ENCODE results near the gene ZNF608.

Gene ZNF608, protein sequence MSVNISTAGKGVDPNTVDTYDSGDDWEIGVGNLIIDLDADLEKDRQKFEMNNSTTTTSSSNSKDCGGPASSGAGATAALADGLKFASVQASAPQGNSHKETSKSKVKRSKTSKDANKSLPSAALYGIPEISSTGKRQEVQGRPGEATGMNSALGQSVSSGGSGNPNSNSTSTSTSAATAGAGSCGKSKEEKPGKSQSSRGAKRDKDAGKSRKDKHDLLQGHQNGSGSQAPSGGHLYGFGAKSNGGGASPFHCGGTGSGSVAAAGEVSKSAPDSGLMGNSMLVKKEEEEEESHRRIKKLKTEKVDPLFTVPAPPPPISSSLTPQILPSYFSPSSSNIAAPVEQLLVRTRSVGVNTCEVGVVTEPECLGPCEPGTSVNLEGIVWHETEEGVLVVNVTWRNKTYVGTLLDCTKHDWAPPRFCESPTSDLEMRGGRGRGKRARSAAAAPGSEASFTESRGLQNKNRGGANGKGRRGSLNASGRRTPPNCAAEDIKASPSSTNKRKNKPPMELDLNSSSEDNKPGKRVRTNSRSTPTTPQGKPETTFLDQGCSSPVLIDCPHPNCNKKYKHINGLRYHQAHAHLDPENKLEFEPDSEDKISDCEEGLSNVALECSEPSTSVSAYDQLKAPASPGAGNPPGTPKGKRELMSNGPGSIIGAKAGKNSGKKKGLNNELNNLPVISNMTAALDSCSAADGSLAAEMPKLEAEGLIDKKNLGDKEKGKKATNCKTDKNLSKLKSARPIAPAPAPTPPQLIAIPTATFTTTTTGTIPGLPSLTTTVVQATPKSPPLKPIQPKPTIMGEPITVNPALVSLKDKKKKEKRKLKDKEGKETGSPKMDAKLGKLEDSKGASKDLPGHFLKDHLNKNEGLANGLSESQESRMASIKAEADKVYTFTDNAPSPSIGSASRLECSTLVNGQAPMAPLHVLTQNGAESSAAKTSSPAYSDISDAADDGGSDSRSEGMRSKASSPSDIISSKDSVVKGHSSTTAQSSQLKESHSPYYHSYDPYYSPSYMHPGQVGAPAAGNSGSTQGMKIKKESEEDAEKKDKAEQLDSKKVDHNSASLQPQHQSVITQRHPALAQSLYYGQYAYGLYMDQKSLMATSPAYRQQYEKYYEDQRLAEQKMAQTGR (N-terminal part only)

DNA sequence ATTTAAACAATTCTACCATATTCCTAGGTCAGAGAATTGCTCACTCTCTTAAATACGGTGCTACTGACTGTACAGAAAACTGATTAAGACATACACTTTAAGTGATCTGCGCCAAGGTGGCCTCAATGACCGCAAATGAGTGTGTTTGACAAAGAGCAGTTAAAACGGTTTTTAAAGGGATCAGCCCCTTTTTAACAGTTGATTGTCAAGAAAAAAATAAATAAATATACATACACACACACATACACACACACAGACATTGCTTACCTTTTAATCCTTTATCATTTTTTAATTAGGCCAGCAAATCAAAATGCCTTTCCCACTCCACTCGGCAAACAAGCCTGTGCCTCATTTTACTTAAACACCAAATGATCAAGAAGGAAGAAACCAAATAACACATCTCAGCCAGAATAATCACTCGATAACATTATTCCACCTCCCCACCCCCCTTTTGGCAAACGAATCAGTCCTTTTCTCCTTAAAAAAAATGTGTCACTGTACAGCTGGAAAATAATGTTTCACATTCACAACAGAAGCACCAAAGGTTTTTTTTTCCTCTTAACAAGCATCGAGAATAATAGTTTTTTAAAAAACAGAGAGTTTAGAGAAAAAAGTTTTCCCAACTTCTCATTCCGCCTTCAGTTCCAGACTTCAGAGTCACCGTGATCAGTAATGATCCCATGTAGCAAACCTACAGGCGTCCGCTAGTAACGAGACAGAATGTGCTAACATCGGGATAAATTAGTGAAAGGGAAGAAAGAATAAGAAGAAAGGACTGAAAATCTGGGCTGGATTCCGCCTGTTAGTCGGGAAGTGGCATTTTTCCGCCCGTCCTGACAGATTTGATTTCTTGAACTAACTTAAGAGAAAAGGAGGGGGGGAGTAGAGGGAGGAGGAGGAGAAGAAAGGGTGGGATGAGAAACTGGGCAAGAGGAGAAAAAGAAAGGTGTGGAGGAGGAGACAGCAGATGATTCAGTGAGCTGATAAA, at the start of gene ZNF608:
ZNF608 (minus strand) TSS at position 712 of the 988 bp plus-strand sequence. CDS start 1,650 bp downstream, outside the sequence.
- no peak for DNase-seq (ENCODE audit: low read depth)

DNA sequence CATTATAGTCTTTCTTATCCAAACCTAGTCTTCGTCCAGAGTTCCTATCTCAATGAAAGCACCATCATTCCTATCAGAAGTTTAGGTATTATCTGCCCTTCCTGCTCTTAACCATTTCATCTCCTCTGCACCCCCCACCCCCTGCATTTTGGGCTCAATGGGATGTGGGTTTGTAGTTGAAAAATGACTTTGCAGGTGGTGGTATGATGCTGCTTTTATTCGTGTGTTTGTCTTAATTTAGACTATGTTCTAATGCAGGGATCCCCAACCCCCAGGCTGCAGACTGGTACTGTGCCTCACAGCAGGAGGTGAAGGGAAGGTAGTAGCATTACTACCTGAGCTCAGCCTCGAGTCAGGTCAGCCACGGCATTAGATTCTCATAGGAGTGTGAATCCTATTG, 49.4 kb upstream of the ZNF608 start:
- DNase-seq (ENCODE audit: low read depth), result no peak

DNA sequence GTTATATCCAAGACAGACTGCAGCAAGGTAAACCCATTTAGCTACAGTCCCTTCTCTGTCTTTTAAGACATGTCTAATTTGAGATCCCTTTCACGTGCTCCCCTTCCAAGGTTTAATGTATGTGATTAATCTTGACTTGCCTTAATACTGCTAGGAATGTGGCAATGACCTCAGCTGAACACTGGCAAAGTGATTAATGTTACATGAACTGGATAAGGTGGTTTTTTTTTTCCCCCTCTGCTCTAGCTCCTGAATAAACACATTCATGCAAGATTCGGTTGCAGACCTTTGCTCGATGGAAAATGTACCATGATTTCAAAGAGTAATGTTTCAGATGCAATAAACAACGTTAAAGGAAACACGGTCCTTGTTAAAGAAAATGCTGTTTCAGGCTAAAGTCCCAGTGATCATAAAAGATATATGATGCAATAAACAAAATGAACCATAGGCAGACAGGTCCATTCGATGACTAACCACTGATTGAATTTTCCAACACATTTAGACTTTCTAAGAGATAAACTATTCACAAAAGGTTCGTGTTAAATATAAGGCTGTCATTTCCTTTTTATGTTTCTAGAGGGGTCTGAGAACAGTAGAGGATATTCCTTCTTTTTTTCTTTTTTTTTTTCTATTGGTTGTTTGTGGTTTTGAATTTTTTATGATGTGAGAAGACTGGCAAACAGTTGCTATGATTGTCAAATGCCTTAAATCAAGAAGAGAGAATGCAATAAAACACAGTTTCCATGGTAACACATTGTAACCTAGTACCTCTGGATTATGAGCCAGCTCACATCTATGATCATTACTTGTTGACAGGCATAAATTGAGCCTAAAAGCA, 44.7 kb upstream of the ZNF608 start:
- DNase-seq (ENCODE audit: low read depth), result no peak

DNA sequence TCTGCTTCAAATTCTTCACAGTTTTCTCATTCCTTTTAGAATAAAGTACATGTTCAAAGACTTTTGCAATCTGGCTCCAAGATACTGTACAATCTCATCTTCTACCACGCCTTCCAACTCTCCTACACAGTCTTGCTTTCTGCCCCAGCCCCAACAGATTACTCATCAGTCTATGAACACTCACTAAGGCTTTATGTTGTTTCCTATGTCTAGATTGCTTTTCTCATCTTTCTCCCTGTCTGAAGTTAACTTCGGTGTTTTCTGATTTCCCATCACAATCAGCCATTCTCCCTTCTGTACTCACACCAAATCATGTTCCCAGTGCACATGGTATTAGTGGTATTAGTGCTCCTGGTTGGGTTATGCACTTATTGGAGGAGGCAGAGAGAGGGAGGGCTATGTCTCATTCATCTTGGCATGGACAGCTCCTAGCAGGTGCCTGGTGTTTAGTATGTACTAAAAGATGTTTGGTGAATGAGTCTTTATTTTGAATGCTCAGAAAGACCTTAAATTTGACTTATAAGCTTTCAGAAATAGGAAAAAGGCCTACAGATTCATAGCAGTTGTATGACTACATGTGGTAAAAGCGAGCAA, 44.0 kb upstream of the ZNF608 start:
- DNase-seq (ENCODE audit: low read depth), result no peak

DNA sequence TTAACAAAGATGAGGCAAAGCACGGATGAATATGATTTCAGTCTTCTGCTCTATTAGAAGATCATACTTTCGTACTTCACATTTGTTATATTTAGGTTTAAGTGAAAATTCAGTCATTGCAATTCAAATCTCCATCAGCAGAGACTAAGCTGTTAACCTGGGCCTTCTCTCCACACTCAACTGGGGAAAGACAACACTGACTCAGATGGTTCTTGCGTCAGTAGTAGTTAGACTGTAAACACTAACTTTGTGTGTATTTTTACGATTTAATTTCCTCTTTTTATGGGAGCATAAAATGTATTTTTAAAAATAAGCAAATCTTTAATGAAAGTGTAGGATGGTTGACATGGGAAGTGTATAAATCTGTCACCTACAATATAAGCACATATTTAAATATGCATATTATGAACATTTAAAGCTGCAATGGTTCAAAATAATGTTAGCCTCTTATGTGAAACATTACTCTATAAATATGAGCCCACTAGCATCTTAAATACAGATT, 42.7 kb upstream of the ZNF608 start:
- no peak for DNase-seq (ENCODE audit: low read depth)

DNA sequence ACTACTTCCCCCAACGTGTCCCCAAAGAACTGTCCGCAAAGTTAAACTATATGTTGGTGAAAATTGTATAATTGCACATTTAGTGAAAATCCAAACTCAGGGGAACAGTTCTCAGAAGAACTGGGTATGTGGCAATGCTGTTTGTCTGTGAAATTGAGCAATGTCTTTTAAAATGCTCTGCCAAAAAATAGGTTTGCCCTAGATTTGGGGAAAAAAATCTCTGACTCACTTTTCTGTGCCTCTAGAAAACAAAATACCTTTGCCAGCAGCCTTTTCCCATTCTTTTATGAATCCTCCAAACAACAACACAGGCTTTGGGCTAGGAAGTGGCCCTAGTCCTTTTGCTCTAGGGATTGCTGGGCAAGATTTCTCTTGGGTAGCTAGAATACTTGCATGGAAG, 37.4 kb upstream of the ZNF608 start:
- DNase-seq (ENCODE audit: low read depth), result no peak

DNA sequence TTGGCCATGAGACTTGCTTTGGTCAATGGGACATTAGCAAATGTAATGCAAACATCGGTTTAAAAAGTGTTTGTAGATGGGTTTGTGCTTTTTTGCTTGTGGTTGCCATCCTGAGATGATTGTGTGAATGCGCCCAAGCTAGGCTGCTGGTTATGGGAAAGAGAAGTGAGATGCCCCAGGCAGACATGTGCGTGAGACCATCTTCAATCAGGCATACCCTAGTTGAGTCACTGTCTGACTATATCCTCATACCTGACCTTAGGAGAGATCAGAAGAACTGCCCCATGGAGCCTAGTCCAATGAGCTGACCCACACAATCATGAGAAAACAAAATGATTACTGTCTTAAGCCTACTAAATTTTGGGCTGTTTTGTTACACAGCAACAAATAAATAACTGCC, 36.8 kb upstream of the ZNF608 start:
- DNase-seq (ENCODE audit: low read depth), result no peak

DNA sequence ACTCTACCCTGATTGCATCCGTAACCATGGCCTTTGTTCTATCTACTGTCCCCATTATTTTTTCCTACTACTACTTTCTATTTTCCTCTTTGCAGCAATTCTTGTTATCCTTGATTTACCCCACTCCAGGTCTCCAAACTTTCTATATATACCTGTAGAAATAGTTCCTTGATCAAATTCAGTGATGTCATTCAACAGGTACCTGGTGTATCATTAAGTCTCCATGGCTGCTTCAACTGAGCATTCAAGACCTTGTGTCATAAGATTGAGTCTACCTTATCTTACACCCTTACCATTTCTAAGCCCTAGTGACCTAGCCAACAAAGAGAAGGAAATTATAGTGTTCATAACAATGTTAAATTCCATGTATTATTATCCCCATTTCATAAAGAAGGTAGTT, 35.8 kb upstream of the ZNF608 start:
- no peak for DNase-seq (ENCODE audit: low read depth)

DNA sequence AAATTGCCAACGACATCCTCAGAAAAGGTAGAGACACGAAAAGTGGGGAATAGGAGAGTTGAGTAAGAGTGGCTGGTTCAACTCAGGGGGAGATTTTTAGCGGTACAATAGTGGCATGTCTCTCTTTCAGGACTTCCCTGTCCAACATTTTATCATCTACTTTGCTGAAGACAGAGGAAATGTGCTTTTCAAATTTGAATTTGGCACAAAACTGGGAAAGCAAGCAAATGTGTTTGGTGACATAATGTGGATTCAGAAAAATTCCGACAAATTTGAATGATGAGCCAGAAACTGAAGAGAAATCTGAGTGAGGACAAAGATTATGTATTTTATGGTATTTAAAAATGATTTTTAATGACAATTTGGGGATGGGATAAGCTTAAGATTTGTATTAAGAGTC, 33.6 kb upstream of the ZNF608 start:
- no peak for DNase-seq (ENCODE audit: low read depth)

DNA sequence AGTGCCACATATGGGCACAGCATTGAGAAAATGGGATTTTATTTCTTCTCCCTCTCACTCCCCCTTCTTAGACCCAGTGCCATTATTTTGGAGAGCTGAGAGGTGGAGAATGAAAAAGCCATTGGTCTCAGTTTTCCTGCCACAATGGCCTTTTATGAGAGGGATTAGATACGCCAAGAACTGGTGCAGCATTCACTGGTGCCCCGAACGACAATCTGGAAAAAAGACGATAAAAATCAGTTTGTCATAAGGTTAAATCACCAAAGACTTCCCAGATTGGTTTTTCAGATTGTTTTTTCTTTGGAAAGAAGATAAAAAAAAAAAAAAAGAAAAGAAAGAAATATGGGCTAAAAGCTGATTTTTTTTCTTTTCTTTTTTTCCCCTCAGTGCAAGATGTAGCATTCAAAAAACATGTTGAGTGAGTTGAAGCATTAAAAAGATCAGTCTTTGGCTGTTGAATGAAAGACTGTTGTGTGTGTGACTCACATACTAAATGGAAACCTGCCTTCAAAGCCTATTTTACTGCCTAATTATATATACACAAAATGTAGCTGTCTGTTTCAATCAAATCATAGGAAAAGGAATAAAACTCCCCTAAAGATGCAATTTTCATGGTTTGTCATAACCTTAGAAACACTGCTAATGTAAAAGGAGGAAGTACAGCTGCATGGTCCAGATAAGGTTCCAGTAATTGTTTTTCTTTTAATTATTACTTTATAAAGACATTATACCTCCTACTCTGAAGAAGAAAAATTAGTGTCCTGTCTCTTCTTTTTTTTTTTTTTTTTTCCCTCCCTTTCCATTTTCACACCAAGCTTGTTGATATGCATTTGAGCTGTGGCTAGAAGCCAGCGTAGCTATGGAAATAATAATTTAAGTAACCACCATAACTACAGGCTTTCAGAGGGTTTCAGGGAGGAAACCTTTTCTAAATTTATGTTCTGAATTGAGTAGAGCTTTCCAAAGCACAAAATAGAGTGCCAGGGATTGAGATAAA, 27.2 kb upstream of the ZNF608 start:
- no peak for DNase-seq (ENCODE audit: low read depth)

DNA sequence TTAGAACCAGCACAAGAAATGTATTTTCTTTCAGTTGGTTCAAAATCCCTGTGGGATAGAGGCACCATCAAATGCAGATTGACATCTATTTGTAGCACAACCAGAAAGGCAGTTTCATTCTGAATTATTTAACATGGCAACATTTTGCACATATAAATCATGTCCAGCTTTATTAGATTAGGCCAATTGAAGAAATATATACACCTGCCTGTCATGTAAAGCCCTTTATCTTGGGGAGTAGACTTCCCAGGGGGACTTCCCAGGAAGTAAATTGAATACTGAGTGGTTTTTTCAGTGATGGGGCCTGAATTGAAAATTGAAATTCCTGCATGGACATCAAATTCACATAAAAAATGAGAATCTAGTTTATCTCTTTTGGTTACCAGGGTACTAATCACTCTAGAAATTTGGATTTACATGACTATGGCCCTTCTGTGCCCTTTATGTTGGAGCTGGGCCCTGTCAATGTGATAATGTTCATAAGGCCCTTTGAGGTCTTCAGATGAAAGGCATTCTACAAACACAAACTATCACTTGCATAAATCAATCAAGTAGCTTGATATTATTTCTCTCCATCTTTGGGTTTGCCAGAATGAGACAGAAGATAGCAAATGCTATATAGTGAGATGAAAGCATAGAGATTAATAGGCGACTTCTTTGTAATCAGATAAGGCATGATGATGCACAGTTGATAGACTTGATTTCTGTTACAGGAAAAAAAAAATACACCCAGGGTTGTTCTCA, 26.2 kb upstream of the ZNF608 start:
- DNase-seq (ENCODE audit: low read depth), result no peak

DNA sequence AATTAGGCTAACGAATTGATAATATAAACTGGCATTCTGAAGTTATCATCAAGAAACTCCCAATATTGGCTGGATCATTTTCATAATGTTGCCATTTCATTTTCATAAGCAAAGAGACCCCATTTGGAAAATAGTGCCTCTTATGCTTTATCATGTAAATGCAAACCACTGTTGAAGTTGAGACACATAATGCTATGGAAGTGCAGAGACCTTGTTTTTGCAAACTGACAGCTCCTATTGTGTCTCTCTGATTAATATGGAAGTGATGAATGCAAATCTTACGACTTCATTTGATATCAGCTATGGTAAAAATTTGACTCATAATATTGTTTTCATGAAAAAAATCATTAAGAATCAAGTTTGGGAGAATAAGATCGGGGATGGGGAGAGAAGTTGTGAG, 25.3 kb upstream of the ZNF608 start:
- no peak for DNase-seq (ENCODE audit: low read depth)

DNA sequence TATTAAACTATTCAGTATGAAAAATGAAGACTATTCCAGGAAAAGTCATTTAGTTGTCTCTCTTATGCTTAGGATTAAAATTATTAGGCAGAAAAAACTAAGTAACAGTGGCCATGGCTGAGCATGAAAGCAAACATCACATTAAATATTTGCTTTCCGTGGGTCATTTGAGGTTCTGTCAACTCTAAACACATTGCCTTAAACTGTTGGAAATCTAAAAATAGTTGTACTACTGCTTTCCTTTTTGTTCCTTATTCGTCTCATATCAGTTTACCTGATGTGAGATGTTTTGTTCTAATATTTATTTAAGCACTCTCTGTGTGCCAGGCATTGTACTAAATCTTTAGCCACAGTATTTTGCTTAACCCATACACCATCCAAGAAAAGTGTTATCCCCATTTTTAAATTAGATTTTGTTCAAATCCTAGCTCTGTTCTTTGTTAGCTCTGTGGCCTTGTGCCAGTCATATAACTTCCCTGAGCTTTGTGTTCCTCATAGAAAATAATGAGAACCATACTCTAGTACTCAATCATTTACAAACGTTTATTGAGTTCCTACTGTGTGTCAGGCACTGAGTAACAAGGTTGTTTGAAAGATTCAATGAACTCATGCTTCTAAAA, 18.7 kb upstream of the ZNF608 start:
- no peak for DNase-seq (ENCODE audit: low read depth)

DNA sequence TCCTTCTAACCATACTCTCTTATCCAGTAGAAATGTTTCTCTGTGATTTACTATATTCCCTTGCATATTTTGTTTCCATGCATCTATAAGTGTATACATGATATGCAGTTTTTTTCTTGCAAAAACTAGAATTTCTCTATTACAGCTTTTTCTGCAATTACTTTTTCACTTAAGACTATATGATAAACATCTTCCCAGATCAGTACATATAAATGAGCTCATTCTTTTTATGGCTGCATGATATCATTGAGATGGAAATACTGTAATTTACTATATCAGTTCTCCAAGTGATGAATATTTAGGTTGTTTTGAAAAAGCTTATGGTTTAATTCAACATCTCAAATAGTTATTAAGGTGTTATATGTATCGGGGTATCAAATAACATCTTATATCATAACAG, 18.1 kb upstream of the ZNF608 start:
- DNase-seq (ENCODE audit: low read depth), result no peak

DNA sequence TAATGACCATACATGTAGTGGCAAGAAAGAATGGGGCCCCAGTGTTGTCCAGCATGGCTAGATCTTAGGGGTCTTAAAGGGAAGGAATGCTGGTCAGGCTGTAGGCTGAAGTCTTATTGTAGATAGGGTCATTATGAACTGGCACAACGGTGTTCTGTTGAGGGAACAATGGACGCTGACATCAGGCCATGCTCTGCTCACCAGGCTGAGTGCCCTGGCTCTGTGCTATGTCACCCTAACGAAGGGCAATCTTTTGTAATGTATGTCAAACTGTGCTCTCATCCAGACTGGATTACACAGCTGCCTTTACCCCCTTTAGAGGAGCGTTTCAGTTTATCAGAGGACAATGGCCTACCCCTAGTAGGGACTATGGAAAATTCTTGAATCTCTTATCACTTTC, 14.6 kb upstream of the ZNF608 start:
- no peak for DNase-seq (ENCODE audit: low read depth)

DNA sequence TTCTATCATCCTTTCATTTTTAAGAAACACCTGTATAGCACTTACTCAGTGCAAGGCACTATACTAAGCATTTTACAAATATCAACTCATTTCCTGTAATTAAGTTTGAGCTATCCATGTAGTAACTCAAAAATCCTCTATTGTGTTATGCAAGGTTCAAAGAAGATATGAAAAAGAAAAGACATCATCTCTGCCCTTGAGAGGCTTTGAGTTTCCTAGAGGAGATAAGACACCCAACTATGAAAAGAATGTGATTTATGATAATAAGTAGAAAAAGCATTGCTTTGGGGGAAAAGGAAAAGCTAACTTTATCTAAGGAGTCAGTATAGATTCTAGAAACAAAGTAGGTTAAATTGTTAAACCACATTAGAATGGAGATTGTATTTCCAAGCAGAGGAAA, 14.2 kb upstream of the ZNF608 start:
- no peak for DNase-seq (ENCODE audit: low read depth)

DNA sequence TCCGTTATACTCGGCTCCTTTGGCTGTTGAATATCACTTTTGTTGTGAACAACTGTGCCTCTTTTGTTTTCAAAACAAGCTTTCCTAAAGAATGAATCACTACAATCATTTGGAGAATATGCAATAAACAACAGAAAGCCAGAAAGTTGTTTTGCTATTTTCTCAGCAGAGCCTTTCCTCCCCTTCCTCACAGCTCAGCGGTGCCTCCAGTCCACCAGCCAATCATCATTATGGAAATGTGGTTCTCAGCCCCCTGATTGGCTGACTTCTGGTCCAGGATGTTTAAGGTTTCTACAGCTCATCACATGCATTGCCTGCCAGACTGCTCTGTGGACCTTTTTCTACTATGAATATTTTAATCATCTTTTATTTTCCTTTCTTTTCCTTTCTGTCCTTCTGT, 9.1 kb upstream of the ZNF608 start:
- DNase-seq (ENCODE audit: low read depth), result no peak

DNA sequence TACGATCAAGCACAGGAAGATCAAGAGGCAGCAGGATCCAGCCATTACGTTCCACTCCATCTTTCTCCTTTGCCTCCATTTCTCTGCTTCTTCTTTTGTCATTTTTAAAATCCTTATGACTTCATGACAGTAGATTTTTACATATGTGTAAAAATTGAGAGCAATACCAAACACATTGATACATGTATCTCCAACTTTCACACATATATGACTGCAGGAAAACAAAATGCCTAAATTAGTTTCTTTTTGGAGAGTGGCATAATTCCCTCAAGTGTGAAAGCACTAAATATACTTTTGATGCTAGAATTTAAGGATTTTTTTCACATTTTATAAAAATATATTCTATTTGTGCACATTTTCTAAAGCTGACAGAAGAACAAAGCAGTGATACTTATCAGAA, 8.6 kb upstream of the ZNF608 start:
- no peak for DNase-seq (ENCODE audit: low read depth)
